Measurements from ENCODE around the gene TRIM24. TPM values are rescaled to one million over a fixed set of nuclear protein-coding genes. Genes with fewer than 3 reads are reported as not detected.

The TRIM24 gene
- total RNA-seq, 1 donor from 2014 or later, result 60.3 TPM

- Mint-ChIP-seq H3K9me3 (ENCODE audit: unreplicated experiment) (no peaks in the 10 kb centered on the region), H3K27me3 (ENCODE audit: low read depth, unreplicated experiment) (no peaks in the 10 kb centered on the region), H3K4me1 (ENCODE audit: low read depth, unreplicated experiment) (peaks cover 12% of the 10 kb centered on the region), H3K27ac (ENCODE audit: unreplicated experiment) (no peak overlapping the region), H3K36me3 (ENCODE audit: low read depth, unreplicated experiment) (peaks cover 8% of the 10 kb centered on the region), H3K4me3 (ENCODE audit: unreplicated experiment) (no peak overlapping the region)
- DNase-seq (ENCODE audit: low read depth) (no peak), FAIRE-seq (no peak)
- Histone ChIP-seq H3K9ac (ENCODE audit: low read length) (no peak overlapping the region), H3K4me3 (ENCODE audit: insufficient read depth, low read depth, low read length) (no peak overlapping the region), H3K79me2 (ENCODE audit: insufficient read depth, low read length) (no peaks in the 10 kb centered on the region), H3K4me2 (ENCODE audit: low read length) (no peak overlapping the region), H3K27ac (ENCODE audit: low read depth, low read length) (no peak overlapping the region), H3K9me3 (ENCODE audit: insufficient read depth, low read depth, low read length) (no peaks in the 10 kb centered on the region), H3K36me3 (ENCODE audit: insufficient read depth, low read length) (peaks cover 18% of the 10 kb centered on the region), H3K4me1 (ENCODE audit: insufficient read depth, low read length) (no peaks in the 10 kb centered on the region), H4K20me1 (ENCODE audit: insufficient read depth, low read length) (no peaks in the 10 kb centered on the region), H3K27me3 (ENCODE audit: insufficient read depth, low read length) (no peaks in the 10 kb centered on the region), H2AFZ (ENCODE audit: low read depth, low read length) (no peak overlapping the region)
- TF ChIP-seq EZH2 (IDR thresholded peaks at IDR 0.05; ENCODE audit: insufficient read depth, low read length) (no peak), CTCF (IDR thresholded peaks at IDR 0.05; ENCODE audit: insufficient read depth, low read depth, low read length) (no peak)
Observed at GRCh38 chr7:138587485-138587884, 127.4 kb downstream of the TRIM24 start.

GRCh38 chr7:138588986-138589385 lies 128.9 kb downstream of the TRIM24 start:
- no peak overlapping the region for H3K4me2 ChIP-seq (ENCODE audit: low read length)
- Mint-ChIP-seq H3K4me1 (ENCODE audit: low read depth, unreplicated experiment) (peaks cover 12% of the 10 kb centered on the region), H3K27me3 (ENCODE audit: low read depth, unreplicated experiment) (no peaks in the 10 kb centered on the region), H3K36me3 (ENCODE audit: low read depth, unreplicated experiment) (peaks cover 8% of the 10 kb centered on the region), H3K9me3 (ENCODE audit: unreplicated experiment) (no peaks in the 10 kb centered on the region), H3K27ac (ENCODE audit: unreplicated experiment) (no peak overlapping the region), H3K4me3 (ENCODE audit: unreplicated experiment) (no peak overlapping the region)
- FAIRE-seq, result no peak
- DNase-seq (ENCODE audit: low read depth), result no peak
- H3K4me3 ChIP-seq (ENCODE audit: insufficient read depth, low read depth, low read length), result no peak overlapping the region
- H3K27me3 ChIP-seq (ENCODE audit: insufficient read depth, low read length), result no peaks in the 10 kb centered on the region
- no peaks in the 10 kb centered on the region for H3K79me2 ChIP-seq (ENCODE audit: insufficient read depth, low read length)
- no peaks in the 10 kb centered on the region for H3K9me3 ChIP-seq (ENCODE audit: insufficient read depth, low read depth, low read length)
- no peak for TF ChIP-seq CTCF (IDR thresholded peaks at IDR 0.05; ENCODE audit: insufficient read depth, low read depth, low read length)
- TF ChIP-seq EZH2 (IDR thresholded peaks at IDR 0.05; ENCODE audit: insufficient read depth, low read length), result no peak
- H3K4me1 ChIP-seq (ENCODE audit: insufficient read depth, low read length), result no peaks in the 10 kb centered on the region
- no peak overlapping the region for H3K27ac ChIP-seq (ENCODE audit: low read depth, low read length)
- peaks cover 12% of the 10 kb centered on the region for H3K36me3 ChIP-seq (ENCODE audit: insufficient read depth, low read length)
- no peak overlapping the region for H3K9ac ChIP-seq (ENCODE audit: low read length)
- H2AFZ ChIP-seq (ENCODE audit: low read depth, low read length), result no peak overlapping the region
- H4K20me1 ChIP-seq (ENCODE audit: insufficient read depth, low read length), result no peaks in the 10 kb centered on the region

- Mint-ChIP-seq H3K4me3 (ENCODE audit: unreplicated experiment) (no peak overlapping the region), H3K9me3 (ENCODE audit: unreplicated experiment) (no peaks in the 10 kb centered on the region), H3K27ac (ENCODE audit: unreplicated experiment) (no peak overlapping the region), H3K36me3 (ENCODE audit: low read depth, unreplicated experiment) (peaks cover 8% of the 10 kb centered on the region), H3K4me1 (ENCODE audit: low read depth, unreplicated experiment) (peaks cover 2% of the 10 kb centered on the region), H3K27me3 (ENCODE audit: low read depth, unreplicated experiment) (no peaks in the 10 kb centered on the region)
- TF ChIP-seq CTCF (IDR thresholded peaks at IDR 0.05; ENCODE audit: insufficient read depth, low read depth, low read length) (no peak), EZH2 (IDR thresholded peaks at IDR 0.05; ENCODE audit: insufficient read depth, low read length) (no peak)
- no peaks in the 10 kb centered on the region for H3K79me2 ChIP-seq (ENCODE audit: insufficient read depth, low read length)
- no peak overlapping the region for H2AFZ ChIP-seq (ENCODE audit: low read depth, low read length)
- no peaks in the 10 kb centered on the region for H3K4me1 ChIP-seq (ENCODE audit: insufficient read depth, low read length)
- peaks cover 10% of the 10 kb centered on the region for H3K36me3 ChIP-seq (ENCODE audit: insufficient read depth, low read length)
- no peak overlapping the region for H3K4me3 ChIP-seq (ENCODE audit: insufficient read depth, low read depth, low read length)
- no peaks in the 10 kb centered on the region for H3K9me3 ChIP-seq (ENCODE audit: insufficient read depth, low read depth, low read length)
- no peak overlapping the region for H3K27ac ChIP-seq (ENCODE audit: low read depth, low read length)
- FAIRE-seq (no peak), DNase-seq (ENCODE audit: low read depth) (no peak)
- H3K4me2 ChIP-seq (ENCODE audit: low read length), result no peak overlapping the region
- H3K27me3 ChIP-seq (ENCODE audit: insufficient read depth, low read length), result no peaks in the 10 kb centered on the region
- H4K20me1 ChIP-seq (ENCODE audit: insufficient read depth, low read length), result no peaks in the 10 kb centered on the region
- H3K9ac ChIP-seq (ENCODE audit: low read length), result no peak overlapping the region
Observed at GRCh38 chr7:138590154-138590553, 130.1 kb downstream of the TRIM24 start.

Data from astrocyte (in vitro differentiated cells and primary cell).